ENCODE measurements around the gene TASOR. TPM values are rescaled to one million over a fixed set of nuclear protein-coding genes. Genes with fewer than 3 reads are reported as not detected.
A peak's percentile ranks its signal among the peaks of the same experiment; 100 is the strongest.
"Not testable (repeated sequence)": the region's sequence is repeated elsewhere in the genome, so short reads cannot be mapped to it uniquely, and the experiment has no call there.

Gene TASOR
- total RNA-seq, 1 experiment from 2014 or later: 35.8 TPM

DNA sequence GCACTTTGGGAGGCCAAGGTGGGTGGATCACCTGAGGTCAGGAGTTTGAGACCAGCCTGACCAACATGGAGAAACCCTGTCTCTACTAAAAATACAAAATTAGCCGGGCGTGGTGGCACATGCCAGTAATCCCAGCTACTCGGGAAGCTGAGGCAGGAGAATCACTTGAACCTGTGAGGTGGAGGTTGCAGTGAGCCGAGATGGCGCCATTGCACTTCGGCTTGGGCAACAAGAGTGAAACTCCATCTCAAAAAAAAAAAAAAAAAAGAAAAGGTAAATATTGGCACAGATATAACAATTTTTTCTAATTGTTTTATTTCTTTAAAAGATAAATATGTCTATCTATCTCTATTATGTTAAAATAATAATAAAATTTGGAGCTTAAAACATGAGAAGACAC is 24.3 kb upstream of the TASOR start:
- H3K36me3 ChIP-seq (ENCODE audit: control insufficient read depth in 1 of 2, insufficient read depth in 2 of 2, low read length in 2 of 2); H3K4me3 ChIP-seq (replicated peaks in 1 of 2; ENCODE audit: low read depth in 1 of 2, low read length in 2 of 2); H4K20me1 ChIP-seq (ENCODE audit: insufficient read depth); ATAC-seq; DNase-seq (ENCODE audit: low read depth, low spot score); H3K9me2 ChIP-seq (ENCODE audit: insufficient read depth); H3K27me3 ChIP-seq (ENCODE audit: insufficient read depth, low read length); H3K9ac ChIP-seq (ENCODE audit: low read length); H3K4me1 ChIP-seq (ENCODE audit: control insufficient read depth in 1 of 2, insufficient read depth in 2 of 2, low read length in 2 of 2); H3K27ac ChIP-seq (ENCODE audit: low read depth, low read length); BruUV-seq (replicated peaks); H2AFZ ChIP-seq (ENCODE audit: low read depth, low read length, poor library complexity, severe bottlenecking); H3K79me2 ChIP-seq (ENCODE audit: insufficient read depth, low read length); intact Hi-C loops (cut with micrococcal nuclease); POLR2A ChIA-PET; H3K4me2 ChIP-seq (ENCODE audit: low read length); RAD21 ChIA-PET (ENCODE audit: low non-redundant PET in 1 of 2, low total read pairs in 2 of 2, uncharacterized antibody in 2 of 2, unreplicated experiment in 2 of 2); H3K9me3 ChIP-seq (ENCODE audit: control insufficient read depth in 1 of 2, insufficient read depth in 1 of 2, low read depth in 1 of 2, low read length in 2 of 2): not testable (repeated sequence)
- peak; percentile 36; the same call in 1 of the 2 replicates for TF ChIP-seq RAD21 (IDR thresholded peaks at IDR 0.05; ENCODE audit: low read depth)
- CTCF ChIA-PET: interaction anchor here (0.7 to 1.2 kb wide), 3 partner anchors 92 to 1068 kb away, joined by 3 to 5 read pairs (median 5); no protein-coding TSS in a partner anchor

DNA sequence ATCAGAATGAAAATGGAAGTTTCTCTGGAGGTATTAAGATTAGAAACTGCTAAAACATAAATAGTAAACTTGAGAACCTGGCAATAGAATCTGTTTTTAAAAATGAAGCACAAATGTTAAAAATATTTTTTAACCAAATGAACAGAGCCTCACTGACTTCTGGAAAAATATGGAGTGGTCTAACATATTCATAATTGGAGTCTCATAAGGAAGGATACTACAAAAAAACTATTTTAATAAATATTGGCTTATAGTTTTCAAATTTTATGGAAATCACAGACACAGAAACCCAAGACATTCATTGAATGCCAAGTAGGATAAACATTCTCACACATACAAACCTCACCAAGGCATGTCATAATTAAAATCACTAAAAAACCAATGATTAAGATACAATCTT is 23.6 kb upstream of the TASOR start:
- no peaks in the 10 kb centered on the region for H3K9me2 ChIP-seq (ENCODE audit: insufficient read depth)

More for the DNA sequence above, 23.6 kb upstream of the TASOR start:
- Histone ChIP-seq H4K20me1 (ENCODE audit: insufficient read depth) (no peaks in the 10 kb centered on the region), H3K9ac (ENCODE audit: low read length) (no peak overlapping the region), H3K4me2 (ENCODE audit: low read length) (no peak overlapping the region), H3K36me3 (ENCODE audit: control insufficient read depth in 1 of 2, insufficient read depth in 2 of 2, low read length in 2 of 2) (no peaks in the 10 kb centered on the region), H3K27me3 (ENCODE audit: insufficient read depth, low read length) (no peaks in the 10 kb centered on the region), H3K4me3 (replicated peaks in 1 of 2; ENCODE audit: low read depth in 1 of 2, low read length in 2 of 2) (no peak overlapping the region), H3K9me3 (ENCODE audit: control insufficient read depth in 1 of 2, insufficient read depth in 1 of 2, low read depth in 1 of 2, low read length in 2 of 2) (no peaks in the 10 kb centered on the region), H3K4me1 (ENCODE audit: control insufficient read depth in 1 of 2, insufficient read depth in 2 of 2, low read length in 2 of 2) (peaks cover 0 to 2% of the 10 kb centered on the region in 2 experiments; a peak in 1 of 4 replicates), H3K79me2 (ENCODE audit: insufficient read depth, low read length) (no peaks in the 10 kb centered on the region), H2AFZ (ENCODE audit: low read depth, low read length, poor library complexity, severe bottlenecking) (no peak overlapping the region), H3K27ac (ENCODE audit: low read depth, low read length) (no peak overlapping the region)
- CTCF ChIA-PET: no interaction called here
- RAD21 ChIA-PET (ENCODE audit: low non-redundant PET in 1 of 2, low total read pairs in 2 of 2, uncharacterized antibody in 2 of 2, unreplicated experiment in 2 of 2): no interaction called here
- TF ChIP-seq SIN3A (IDR thresholded peaks at IDR 0.05; ENCODE audit: low read depth): no peak
- TF ChIP-seq, protein P1, sequence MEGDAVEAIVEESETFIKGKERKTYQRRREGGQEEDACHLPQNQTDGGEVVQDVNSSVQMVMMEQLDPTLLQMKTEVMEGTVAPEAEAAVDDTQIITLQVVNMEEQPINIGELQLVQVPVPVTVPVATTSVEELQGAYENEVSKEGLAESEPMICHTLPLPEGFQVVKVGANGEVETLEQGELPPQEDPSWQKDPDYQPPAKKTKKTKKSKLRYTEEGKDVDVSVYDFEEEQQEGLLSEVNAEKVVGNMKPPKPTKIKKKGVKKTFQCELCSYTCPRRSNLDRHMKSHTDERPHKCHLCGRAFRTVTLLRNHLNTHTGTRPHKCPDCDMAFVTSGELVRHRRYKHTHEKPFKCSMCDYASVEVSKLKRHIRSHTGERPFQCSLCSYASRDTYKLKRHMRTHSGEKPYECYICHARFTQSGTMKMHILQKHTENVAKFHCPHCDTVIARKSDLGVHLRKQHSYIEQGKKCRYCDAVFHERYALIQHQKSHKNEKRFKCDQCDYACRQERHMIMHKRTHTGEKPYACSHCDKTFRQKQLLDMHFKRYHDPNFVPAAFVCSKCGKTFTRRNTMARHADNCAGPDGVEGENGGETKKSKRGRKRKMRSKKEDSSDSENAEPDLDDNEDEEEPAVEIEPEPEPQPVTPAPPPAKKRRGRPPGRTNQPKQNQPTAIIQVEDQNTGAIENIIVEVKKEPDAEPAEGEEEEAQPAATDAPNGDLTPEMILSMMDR (IDR thresholded peaks at IDR 0.05 in 2 of 3, conservative IDR thresholded peaks at IDR 0.05 in 1 of 3; ENCODE audit: borderline replicate concordance in 1 of 3, insufficient read depth in 1 of 3, low read depth in 2 of 3, low read length in 2 of 3): no peak
- no peak for TF ChIP-seq ZNF274 (IDR thresholded peaks at IDR 0.05; ENCODE audit: low read depth, low read length)
- TF ChIP-seq CBX3 (IDR thresholded peaks at IDR 0.05; ENCODE audit: low read depth): no peak
- TF ChIP-seq POLR2A (IDR thresholded peaks at IDR 0.05; ENCODE audit: borderline replicate concordance, extremely low read depth, insufficient read depth, insufficient read length): no peak
- TF ChIP-seq SRF (IDR thresholded peaks at IDR 0.05; ENCODE audit: low read depth): no peak
- TF ChIP-seq POLR2AphosphoS5 (IDR thresholded peaks at IDR 0.05; ENCODE audit: low read depth, low read length): no peak
- TF ChIP-seq ZFX (IDR thresholded peaks at IDR 0.05): no peak
- no peak for TF ChIP-seq SP1 (IDR thresholded peaks at IDR 0.05; ENCODE audit: low read depth)
- TF ChIP-seq EZH2phosphoT487 (IDR thresholded peaks at IDR 0.05; ENCODE audit: borderline replicate concordance): no peak
- TF ChIP-seq JUND (IDR thresholded peaks at IDR 0.05): no peak
- TF ChIP-seq CEBPB (IDR thresholded peaks at IDR 0.05; ENCODE audit: low read depth): no peak
- no peak for TF ChIP-seq ELF1 (IDR thresholded peaks at IDR 0.05; ENCODE audit: borderline replicate concordance, low read depth)
- TF ChIP-seq, protein P2, sequence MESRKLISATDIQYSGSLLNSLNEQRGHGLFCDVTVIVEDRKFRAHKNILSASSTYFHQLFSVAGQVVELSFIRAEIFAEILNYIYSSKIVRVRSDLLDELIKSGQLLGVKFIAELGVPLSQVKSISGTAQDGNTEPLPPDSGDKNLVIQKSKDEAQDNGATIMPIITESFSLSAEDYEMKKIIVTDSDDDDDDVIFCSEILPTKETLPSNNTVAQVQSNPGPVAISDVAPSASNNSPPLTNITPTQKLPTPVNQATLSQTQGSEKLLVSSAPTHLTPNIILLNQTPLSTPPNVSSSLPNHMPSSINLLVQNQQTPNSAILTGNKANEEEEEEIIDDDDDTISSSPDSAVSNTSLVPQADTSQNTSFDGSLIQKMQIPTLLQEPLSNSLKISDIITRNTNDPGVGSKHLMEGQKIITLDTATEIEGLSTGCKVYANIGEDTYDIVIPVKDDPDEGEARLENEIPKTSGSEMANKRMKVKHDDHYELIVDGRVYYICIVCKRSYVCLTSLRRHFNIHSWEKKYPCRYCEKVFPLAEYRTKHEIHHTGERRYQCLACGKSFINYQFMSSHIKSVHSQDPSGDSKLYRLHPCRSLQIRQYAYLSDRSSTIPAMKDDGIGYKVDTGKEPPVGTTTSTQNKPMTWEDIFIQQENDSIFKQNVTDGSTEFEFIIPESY (IDR thresholded peaks at IDR 0.05; ENCODE audit: extremely low read depth, insufficient replicate concordance, low read length): no peak
- no peak for TF ChIP-seq YY1 (IDR thresholded peaks at IDR 0.05; ENCODE audit: extremely low read depth, insufficient replicate concordance, low read depth, low read length)
- TF ChIP-seq, protein P3, sequence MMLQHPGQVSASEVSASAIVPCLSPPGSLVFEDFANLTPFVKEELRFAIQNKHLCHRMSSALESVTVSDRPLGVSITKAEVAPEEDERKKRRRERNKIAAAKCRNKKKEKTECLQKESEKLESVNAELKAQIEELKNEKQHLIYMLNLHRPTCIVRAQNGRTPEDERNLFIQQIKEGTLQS (IDR thresholded peaks at IDR 0.05): no peak
- POLR2A ChIA-PET: no interaction called here
- DNase-seq (ENCODE audit: low read depth, low spot score) (no peak), ATAC-seq (no peak)
- intact Hi-C loops (cut with micrococcal nuclease): no loop called here
- BruUV-seq (replicated peaks): no TSS peak
